Left ventricle myocardium inferior (tissue), 1 donor: ENCODE data around the gene HDGFL3. TPM values are rescaled to one million over a fixed set of nuclear protein-coding genes. Genes with fewer than 3 reads are reported as not detected.
"Not testable (repeated sequence)": the region's sequence is repeated elsewhere in the genome, so short reads cannot be mapped to it uniquely, and the experiment has no call there.

Experiments used
- DNase-seq: peaks from one replicate; pipeline ENCODE4 v3.0.0-alpha.2; 2020
- H3K27ac ChIP-seq: fragments of 200-600 bp; replicated peaks from 2 replicates; pipeline ENCODE4 v1.8.0; 2021
- H3K27me3 ChIP-seq: fragments of 200-600 bp; 2 replicates; pipeline ENCODE4 v1.8.0; 2021; ENCODE audit warnings: low read depth
- H3K36me3 ChIP-seq: fragments of 200-600 bp; 2 replicates; pipeline ENCODE4 v1.8.0; 2021
- H3K4me1 ChIP-seq: fragments of 200-600 bp; 2 replicates; pipeline ENCODE4 v1.8.0; 2021
- H3K4me3 ChIP-seq: fragments of 200-600 bp; 2 replicates; pipeline ENCODE4 v1.8.0; 2021; ENCODE audit warnings: mild to moderate bottlenecking, moderate library complexity
- H3K9me3 ChIP-seq: fragments of 200-600 bp; replicated peaks from 2 replicates; pipeline ENCODE4 v1.8.0; 2021
- intact Hi-C: fragments of 100-400 bp; cut with micrococcal nuclease; formaldehyde crosslinking; loops from one replicate; pipeline ENCODE4 v1.11.0; 2022
- total RNA-seq: library from RNA; stranded (reverse); fragmentation: NEBNext Ultra II Directional; extraction: Animal tissue kit (Norgen Biotek cat#: 25700); gene quantifications from one replicate; pipeline ENCODE4 v1.2.1, GENCODE V29; 2021
- TF ChIP-seq, protein P1 (sequence below): fragments of 200-600 bp; IDR thresholded peaks from 2 replicates; pipeline ENCODE4 v1.8.0; 2021; ENCODE audit warnings: antibody characterized with exemption, mild to moderate bottlenecking, borderline replicate concordance
- donor health status: DM: no; HTN: yes; CAD: no; lungs with severe emphysema.

Gene HDGFL3
- total RNA-seq, 1 donor from 2014 or later: 38.0 TPM

GRCh38 chr15:83178390-83178789 lies 29.2 kb downstream of the HDGFL3 start:
- H3K4me1 ChIP-seq: peaks cover 13% of the 10 kb centered on the region
- H3K4me3 ChIP-seq: no peak overlapping the region
- no peaks in the 10 kb centered on the region for H3K36me3 ChIP-seq
- TF ChIP-seq, protein P1, sequence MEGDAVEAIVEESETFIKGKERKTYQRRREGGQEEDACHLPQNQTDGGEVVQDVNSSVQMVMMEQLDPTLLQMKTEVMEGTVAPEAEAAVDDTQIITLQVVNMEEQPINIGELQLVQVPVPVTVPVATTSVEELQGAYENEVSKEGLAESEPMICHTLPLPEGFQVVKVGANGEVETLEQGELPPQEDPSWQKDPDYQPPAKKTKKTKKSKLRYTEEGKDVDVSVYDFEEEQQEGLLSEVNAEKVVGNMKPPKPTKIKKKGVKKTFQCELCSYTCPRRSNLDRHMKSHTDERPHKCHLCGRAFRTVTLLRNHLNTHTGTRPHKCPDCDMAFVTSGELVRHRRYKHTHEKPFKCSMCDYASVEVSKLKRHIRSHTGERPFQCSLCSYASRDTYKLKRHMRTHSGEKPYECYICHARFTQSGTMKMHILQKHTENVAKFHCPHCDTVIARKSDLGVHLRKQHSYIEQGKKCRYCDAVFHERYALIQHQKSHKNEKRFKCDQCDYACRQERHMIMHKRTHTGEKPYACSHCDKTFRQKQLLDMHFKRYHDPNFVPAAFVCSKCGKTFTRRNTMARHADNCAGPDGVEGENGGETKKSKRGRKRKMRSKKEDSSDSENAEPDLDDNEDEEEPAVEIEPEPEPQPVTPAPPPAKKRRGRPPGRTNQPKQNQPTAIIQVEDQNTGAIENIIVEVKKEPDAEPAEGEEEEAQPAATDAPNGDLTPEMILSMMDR: no peak
- intact Hi-C loops: no loop called here
- H3K27me3 ChIP-seq: no peaks in the 10 kb centered on the region
- no peak for DNase-seq
- H3K9me3 ChIP-seq: no peaks in the 10 kb centered on the region
- H3K27ac ChIP-seq: no peak overlapping the region

GRCh38 chr15:83174891-83175290 lies 32.7 kb downstream of the HDGFL3 start:
- H3K9me3 ChIP-seq: peaks cover 6% of the 10 kb centered on the region
- H3K27ac ChIP-seq: no peak overlapping the region
- H3K36me3 ChIP-seq: no peaks in the 10 kb centered on the region
- peaks cover 13% of the 10 kb centered on the region for H3K4me1 ChIP-seq
- no peak overlapping the region for H3K4me3 ChIP-seq
- no peak for DNase-seq
- intact Hi-C loops: no loop called here
- TF ChIP-seq, protein P1: no peak
- no peaks in the 10 kb centered on the region for H3K27me3 ChIP-seq

- H3K4me3 ChIP-seq: no peak overlapping the region
- peaks cover 13% of the 10 kb centered on the region for H3K4me1 ChIP-seq
- no peaks in the 10 kb centered on the region for H3K27me3 ChIP-seq
- DNase-seq: no peak
- TF ChIP-seq, protein P1: no peak
- H3K36me3 ChIP-seq: no peaks in the 10 kb centered on the region
- intact Hi-C loops: no loop called here
- no peak overlapping the region for H3K27ac ChIP-seq
- H3K9me3 ChIP-seq: peaks cover 43% of the 10 kb centered on the region
Observed at GRCh38 chr15:83170474-83171165, 37.0 kb downstream of the HDGFL3 start.

DNA sequence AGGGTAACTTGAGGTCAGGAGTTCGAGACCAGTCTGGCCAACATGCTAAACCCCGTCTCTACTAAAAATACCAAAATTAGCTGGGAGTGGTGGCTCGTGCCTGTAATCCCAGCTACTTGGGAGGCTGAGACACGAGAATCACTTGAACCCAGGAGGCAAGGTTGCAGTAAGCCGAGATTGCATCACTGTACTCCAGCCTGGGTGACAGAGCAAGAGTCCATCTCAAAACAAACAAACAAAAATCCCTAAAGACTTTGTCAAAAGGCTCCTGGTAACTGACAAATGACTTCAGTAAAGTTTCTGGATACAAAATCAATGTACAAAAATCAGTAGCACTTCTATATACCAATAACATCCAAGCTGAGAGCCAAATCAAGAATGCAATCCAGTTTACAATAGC lies 38.0 kb downstream of the HDGFL3 start:
- H3K9me3 ChIP-seq: peaks cover 53% of the 10 kb centered on the region
- H3K27ac ChIP-seq, intact Hi-C loops, H3K4me1 ChIP-seq, DNase-seq, H3K36me3 ChIP-seq, H3K27me3 ChIP-seq, H3K4me3 ChIP-seq: not testable (repeated sequence)

DNA sequence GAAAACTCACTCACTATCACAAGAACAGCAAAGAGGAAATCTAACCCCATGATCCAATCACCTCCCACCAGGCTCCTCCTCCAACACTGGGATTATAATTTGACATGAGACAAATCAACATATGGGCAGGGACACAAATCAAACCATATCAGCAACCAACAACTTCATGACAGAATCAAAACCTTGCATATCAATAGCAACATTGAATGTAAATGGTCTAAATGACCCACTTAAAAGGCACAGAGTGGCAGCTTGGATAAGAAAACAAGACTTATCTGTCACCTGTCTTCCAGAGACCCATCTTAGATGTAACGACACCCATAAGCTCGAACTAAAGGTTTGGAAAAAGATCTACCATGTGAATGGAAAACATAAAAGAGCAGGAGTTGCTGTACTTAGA lies 40.8 kb downstream of the HDGFL3 start:
- Histone ChIP-seq H3K36me3 (no peaks in the 10 kb centered on the region), H3K27ac (no peak overlapping the region), H3K27me3 (no peaks in the 10 kb centered on the region), H3K4me3 (no peak overlapping the region), H3K4me1 (no peaks in the 10 kb centered on the region), H3K9me3 (peaks cover 53% of the 10 kb centered on the region)
- intact Hi-C loops: no loop called here
- no peak for DNase-seq
- TF ChIP-seq, protein P1: no peak

DNA sequence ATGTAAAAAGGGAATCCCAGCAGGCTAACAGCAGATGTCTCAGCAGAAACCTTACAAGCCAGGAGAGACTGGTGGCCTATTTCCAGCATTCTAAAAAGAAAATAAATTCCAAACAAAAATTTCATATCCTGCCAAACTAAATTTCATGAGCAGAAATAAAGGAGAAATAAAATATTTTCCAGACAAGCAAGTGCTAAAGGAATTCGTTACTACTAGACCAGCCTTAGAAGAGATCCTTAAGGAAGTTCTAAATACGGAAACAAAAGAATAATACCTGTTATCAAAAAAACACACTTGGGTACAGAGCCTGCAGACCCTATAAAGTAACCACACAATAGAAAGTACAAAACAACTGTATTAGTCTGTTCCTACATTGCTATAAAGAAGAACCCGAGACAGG lies 41.4 kb downstream of the HDGFL3 start:
- no peak overlapping the region for H3K4me3 ChIP-seq
- TF ChIP-seq, protein P1: no peak
- H3K9me3 ChIP-seq: peaks cover 53% of the 10 kb centered on the region
- no peak overlapping the region for H3K27ac ChIP-seq
- H3K4me1 ChIP-seq: no peaks in the 10 kb centered on the region
- intact Hi-C loops: no loop called here
- DNase-seq: no peak
- H3K27me3 ChIP-seq: no peaks in the 10 kb centered on the region
- no peaks in the 10 kb centered on the region for H3K36me3 ChIP-seq
